ENCODE measurements around the gene TADA3.
"Not testable (repeated sequence)": the region's sequence is repeated elsewhere in the genome, so short reads cannot be mapped to it uniquely, and the experiment has no call there.

Gene TADA3

DNA sequence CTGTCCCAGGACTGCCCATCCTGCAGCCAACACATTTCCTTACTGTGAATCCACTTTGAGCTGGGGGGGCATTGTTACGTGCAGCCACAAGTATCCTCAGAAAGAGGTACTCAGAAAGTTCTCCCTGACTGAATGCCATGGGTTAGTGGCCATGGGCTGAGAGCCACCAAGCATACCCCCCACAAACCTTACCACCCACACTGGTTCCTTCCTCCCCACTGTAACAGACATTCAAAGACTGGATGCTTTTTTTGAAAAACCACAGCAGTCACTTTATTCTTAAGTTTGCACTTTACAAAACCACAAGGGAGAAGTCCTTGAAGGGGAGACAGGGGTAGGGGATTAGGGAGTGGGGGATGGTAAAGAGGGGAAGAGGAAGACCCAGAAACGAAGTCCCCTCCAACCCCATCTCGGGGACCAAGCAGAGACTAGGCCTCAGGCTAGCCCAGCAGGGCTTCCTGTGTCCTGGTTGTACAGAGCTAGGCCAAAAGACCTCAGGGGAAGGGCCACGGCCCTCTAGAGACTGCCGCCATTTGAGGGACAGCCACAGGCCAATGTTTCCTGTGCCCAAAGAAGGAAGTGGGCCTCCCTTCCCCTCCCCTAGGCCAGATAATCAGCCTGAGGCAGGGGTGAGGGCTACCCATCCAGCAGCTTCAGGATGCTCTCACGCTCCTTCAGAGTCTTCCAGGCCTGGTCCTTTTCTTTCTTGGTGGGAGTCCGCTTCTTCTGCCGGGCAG lies 12.4 kb downstream of the TADA3 start:
- TF ChIP-seq, protein P1, sequence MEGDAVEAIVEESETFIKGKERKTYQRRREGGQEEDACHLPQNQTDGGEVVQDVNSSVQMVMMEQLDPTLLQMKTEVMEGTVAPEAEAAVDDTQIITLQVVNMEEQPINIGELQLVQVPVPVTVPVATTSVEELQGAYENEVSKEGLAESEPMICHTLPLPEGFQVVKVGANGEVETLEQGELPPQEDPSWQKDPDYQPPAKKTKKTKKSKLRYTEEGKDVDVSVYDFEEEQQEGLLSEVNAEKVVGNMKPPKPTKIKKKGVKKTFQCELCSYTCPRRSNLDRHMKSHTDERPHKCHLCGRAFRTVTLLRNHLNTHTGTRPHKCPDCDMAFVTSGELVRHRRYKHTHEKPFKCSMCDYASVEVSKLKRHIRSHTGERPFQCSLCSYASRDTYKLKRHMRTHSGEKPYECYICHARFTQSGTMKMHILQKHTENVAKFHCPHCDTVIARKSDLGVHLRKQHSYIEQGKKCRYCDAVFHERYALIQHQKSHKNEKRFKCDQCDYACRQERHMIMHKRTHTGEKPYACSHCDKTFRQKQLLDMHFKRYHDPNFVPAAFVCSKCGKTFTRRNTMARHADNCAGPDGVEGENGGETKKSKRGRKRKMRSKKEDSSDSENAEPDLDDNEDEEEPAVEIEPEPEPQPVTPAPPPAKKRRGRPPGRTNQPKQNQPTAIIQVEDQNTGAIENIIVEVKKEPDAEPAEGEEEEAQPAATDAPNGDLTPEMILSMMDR (conservative IDR thresholded peaks at IDR 0.05; ENCODE audit: low read depth, low read length): no peak
- no peak overlapping the region for H3K4me3 ChIP-seq (ENCODE audit: low read depth, low read length)
- DNase-seq (ENCODE audit: low read depth): no peak

DNA sequence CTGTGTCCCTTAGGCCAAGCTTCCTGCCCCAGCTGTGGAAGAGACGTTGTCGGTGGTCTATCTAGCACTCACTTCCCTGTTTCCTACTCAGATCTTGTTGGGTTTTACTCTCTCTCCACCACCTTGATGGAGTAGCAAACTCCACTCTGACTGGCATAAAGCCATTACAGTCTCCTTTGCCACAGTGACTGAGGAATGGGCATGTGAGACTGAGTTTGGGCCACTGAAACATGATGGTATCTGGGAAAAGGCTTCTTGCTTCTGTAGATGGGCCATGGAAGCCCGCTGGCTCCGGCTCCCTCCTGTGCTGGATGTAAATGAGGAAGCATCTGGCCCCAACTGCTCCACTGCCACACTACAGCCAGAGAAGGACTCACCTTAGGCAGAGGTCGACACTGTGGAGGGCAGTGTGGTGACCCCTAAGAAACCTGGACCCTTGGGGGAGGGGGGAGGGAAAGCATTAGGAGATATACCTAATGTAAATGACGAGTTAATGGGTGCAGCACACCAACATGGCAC lies 13.1 kb downstream of the TADA3 start:
- no peak overlapping the region for H3K4me3 ChIP-seq (ENCODE audit: low read depth, low read length)
- TF ChIP-seq, protein P1 (conservative IDR thresholded peaks at IDR 0.05; ENCODE audit: low read depth, low read length): no peak
- no peak for DNase-seq (ENCODE audit: low read depth)

DNA sequence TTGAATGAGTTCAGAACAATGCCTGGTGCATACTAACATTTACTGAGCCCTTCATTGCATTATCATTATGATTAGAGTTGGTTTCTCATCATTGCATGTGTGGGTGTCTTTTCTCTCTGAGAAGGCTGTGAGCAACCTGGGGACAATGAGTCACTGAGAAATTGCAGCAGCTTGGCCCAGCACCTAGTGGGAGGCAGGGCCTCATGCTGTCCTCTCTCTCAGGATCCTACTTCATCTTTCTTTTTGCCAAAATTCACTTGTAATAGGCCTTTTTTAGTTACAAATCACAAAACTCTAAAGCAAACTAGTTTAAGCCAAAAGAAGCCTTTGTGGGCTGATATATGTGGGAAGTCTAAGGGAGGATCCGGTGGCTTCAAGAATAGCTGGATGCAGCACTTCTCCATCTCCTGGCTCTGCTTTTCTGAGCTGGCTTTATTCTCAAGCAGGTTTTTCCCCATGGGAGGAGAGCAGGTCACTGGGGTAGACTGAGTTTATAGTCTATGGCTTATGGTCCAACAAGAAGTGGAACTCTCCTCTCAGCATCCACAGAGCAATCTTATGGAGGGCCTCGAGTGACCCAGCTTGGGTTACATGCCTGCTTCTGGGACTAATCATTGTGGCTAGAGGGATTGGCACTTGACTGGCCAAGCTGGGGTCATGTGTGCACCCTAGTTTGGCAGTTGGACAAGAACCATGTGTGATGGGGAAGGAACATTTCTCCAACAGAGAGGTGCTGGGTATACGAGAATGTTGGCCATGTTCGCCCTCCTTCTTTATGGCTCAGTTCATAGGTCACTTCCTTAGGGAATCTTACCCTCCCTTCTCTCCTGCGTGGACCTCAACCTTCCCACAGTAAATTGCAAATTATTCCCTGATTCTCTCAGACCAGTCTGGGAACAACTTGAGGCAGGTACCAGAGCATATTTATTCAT lies 13.9 kb downstream of the TADA3 start:
- no peak overlapping the region for H3K4me3 ChIP-seq (ENCODE audit: low read depth, low read length)
- TF ChIP-seq, protein P1 (conservative IDR thresholded peaks at IDR 0.05; ENCODE audit: low read depth, low read length): no peak
- DNase-seq (ENCODE audit: low read depth): peak; percentile 74

DNA sequence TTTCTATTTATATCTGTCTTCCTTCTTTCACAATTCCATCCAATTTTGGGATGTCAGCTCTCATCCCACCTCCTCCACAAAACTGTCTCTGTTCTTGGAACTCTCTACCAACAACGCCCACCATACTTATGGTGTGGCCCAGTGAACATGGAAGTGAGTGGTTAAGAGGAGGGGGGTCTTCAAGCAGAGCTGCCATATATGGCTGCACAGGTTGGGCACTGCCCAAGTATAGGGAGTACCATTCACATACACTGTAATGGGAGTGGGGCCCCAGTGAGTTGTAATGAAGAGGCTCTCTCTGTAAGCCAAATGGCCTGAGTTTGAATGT lies 14.6 kb downstream of the TADA3 start:
- no peak for DNase-seq (ENCODE audit: low read depth)
- no peak overlapping the region for H3K4me3 ChIP-seq (ENCODE audit: low read depth, low read length)
- TF ChIP-seq, protein P1 (conservative IDR thresholded peaks at IDR 0.05; ENCODE audit: low read depth, low read length): no peak

DNA sequence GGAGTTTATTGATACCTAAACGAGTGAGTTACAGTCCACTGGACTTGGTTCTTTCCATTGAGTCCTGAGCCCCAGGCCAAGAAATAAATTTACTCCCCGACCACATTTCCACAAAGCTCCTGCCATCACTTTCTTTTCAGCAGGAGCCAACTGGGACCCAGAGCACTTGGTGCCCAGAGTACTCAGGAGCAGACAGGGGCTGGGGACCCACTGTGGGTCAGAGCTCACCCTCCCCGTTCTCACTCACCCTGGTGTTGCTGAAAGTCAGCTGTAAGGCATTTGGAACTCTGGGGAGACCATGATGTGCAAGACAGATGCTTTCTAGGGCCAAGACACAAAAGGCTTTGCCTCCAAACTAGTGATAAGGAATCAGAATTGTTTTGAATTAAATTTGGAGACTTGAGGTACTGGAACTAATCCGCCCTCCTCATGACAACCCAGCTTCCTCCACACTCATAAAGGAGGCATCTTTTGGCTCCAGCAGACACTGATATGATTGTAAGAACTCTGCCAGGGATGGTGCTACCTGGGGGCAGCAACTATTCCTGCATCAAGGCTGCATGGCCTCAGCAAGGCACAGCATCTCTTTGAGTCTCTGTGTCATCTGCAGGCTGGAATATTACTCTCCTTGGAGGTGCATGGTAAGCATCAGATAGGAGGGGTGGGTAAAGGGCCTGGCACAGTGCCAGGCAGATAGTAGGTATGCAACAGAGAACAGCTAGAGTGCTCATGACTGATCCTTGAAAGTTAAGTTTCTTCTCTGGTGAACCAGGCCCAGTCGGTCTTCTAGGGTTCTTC lies 15.2 kb downstream of the TADA3 start:
- TF ChIP-seq, protein P1 (conservative IDR thresholded peaks at IDR 0.05; ENCODE audit: low read depth, low read length): no peak
- H3K4me3 ChIP-seq (ENCODE audit: low read depth, low read length): no peak overlapping the region
- DNase-seq (ENCODE audit: low read depth): no peak

DNA sequence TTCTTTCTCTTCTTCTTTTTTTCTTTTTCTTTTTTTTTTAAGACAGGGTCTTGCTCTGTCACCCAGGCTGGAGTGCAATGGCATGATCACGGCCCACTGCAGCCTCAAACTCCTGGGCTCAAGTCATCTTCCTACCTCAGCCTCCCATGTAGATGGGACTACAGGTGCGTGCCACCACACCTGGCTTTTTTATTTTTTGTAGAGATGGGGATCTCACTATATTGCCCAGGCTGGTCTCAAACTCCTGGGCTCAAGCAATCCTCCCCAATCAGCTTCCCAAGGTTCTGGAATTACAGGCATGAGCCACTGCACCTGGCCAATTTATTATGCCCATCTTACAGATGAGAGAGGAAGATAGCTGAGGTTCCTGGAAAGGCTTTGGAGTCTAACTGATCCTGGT lies 21.3 kb downstream of the TADA3 start:
- not testable (repeated sequence) for DNase-seq (ENCODE audit: low read depth); H3K4me3 ChIP-seq (ENCODE audit: low read depth, low read length)

Data from choroid plexus epithelial cell (primary cell).